Measurements from ENCODE around the gene TSPAN9.

GRCh38 chr12:3313675-3314663 is 236.8 kb downstream of the TSPAN9 start:
- no peak for TF ChIP-seq ARNT (IDR thresholded peaks at IDR 0.05)
- TF ChIP-seq ZNF561 (CRISPR knock-in tag; conservative IDR thresholded peaks at IDR 0.05): no peak
- no peak for TF ChIP-seq CEBPB (tag; IDR thresholded peaks at IDR 0.05)
- TF ChIP-seq CTCF (IDR thresholded peaks at IDR 0.05 in 2 of 3, conservative IDR thresholded peaks at IDR 0.05 in 1 of 3; ENCODE audit: insufficient read depth in 2 of 3, low read depth in 1 of 3, low read length in 3 of 3): peak; percentile 4 to 37 (median 23); a peak in 2 of 6 replicates
- no peak for TF ChIP-seq FOXO4 (CRISPR knock-in tag; IDR thresholded peaks at IDR 0.05)
- TF ChIP-seq ZNF77 (CRISPR knock-in tag; IDR thresholded peaks at IDR 0.05): no peak
- no peak for TF ChIP-seq TAF1 (IDR thresholded peaks at IDR 0.05; ENCODE audit: control insufficient read depth, extremely low read depth, insufficient read depth, low read length, severe bottlenecking)
- no peak for TF ChIP-seq ESRRB (CRISPR knock-in tag; IDR thresholded peaks at IDR 0.05; ENCODE audit: borderline replicate concordance)
- no peak for TF ChIP-seq SAFB (IDR thresholded peaks at IDR 0.05; ENCODE audit: borderline replicate concordance, low read depth, low read length)
- TF ChIP-seq ZBTB7A (IDR thresholded peaks at IDR 0.05; ENCODE audit: borderline replicate concordance, control insufficient read depth, low read depth, low read length): no peak
- no peak for TF ChIP-seq SETDB1 (IDR thresholded peaks at IDR 0.05; ENCODE audit: low read length)
- TF ChIP-seq RFX5 (IDR thresholded peaks at IDR 0.05; ENCODE audit: low read depth, low read length): no peak
- no peak for TF ChIP-seq GTF2F1 (IDR thresholded peaks at IDR 0.05; ENCODE audit: low read depth, low read length)

All from K562 (cell line).